Measurements from ENCODE around the gene POMGNT2. TPM values are rescaled to one million over a fixed set of nuclear protein-coding genes. Genes with fewer than 3 reads are reported as not detected.
A peak's percentile ranks its signal among the peaks of the same experiment; 100 is the strongest.

POMGNT2 gene
- 14.9 and 18.8 TPM in 2 replicates for total RNA-seq (2014; rRNA removed; shearing (Covaris generic))

DNA sequence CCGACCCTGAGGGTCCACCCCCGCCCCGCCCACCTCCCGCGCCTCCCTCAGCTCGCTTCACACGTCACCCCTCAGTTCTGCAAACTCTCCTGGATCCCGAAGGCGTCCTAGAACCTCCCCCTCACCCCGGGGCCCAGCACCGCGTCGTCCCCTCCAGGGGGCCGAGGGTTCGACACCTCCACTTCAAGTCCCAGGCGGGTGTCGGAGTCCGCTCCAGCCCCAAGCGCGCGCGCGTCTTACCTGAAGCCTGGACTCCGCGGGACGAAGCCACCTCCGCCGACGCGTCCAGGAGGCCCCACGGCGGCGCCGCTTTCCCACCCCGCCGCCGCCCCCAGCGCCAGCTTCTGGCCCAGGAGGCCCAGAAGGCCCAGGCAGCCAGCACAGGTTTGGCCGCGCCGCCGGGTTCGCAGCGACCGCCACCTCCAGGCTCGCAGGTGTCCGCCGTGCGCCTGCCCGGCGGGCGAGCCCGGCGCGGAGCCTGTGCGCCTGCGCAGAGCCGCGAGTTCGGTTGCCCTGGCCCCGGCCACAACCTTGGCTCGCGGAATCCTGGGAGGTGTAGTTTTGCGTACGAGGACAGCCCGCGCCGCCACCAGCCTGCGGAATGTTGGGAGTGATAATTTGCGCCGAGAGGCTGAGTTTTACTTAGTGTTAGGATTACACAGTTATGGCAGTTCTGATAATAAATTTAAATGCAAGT lies at the start of gene POMGNT2:
Gene POMGNT2, minus strand, starts transcription at position 484 of the 697 bp plus-strand sequence. CDS start 24,648 bp downstream, outside the sequence.
- peak; percentile 80 for DNase-seq (ENCODE audit: low read depth)

DNA sequence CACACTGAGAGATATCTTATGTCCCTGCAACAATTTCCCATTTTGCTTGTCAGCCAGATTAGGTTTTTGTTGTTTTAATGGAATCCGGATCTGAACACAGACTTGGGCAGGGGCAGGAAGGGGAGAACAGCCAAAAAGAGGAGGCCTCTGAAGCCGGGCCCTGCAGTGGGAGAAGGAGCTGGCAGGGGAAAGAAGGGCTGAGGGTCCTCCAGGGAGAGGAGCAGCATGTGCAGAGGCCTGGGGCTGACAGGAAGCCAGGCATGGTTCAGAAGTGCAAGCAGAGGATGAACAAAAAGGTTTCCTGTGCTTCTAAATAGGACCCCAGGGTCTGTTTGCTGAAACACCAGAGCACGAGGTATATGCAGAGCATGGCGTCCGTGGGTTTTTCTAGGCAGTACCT lies 49.1 kb upstream of the POMGNT2 start:
- DNase-seq (ENCODE audit: low read depth) = no peak

DNA sequence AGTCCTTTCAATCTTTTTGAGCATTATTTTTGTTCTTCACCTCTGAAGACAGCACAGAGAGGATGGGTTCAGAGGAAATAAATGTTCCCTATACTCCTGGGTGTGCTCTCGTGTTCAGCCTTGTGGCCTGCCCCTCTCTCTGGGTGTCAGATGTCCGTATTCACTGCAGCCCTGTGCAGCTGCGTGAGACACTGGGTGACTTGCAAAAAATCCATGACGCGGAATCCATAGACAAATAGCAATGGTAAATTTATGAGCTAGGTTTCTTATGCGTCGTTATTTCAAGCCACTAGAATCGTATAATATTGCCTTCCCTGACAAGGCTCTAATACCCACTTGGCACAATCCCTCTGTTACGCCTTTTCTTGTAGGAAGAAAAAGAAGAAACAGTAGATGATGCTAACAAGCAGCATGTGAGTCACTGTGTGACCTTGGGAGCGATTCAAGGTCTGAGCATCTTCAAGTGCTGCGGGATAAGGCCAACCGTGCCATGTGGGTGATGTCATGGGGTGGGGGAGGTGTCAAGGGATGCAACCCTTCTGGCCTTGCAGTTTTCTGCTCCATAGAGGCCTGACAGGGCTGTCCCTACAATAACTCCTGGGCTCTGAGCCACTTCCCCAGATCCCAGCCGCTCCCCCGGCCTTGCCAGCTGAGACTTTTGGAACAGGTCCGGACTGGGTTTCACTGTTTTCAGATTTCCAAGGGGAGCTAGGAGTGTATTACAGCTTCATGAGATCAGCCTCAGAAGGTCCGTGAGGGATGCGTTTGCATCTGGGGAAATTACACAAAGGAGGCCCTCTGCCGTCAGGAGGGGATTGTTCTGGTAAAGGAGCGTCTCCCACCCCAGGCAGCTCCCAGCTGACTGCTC lies 47.6 kb upstream of the POMGNT2 start:
- peak; percentile 27 for DNase-seq (ENCODE audit: low read depth)

DNA sequence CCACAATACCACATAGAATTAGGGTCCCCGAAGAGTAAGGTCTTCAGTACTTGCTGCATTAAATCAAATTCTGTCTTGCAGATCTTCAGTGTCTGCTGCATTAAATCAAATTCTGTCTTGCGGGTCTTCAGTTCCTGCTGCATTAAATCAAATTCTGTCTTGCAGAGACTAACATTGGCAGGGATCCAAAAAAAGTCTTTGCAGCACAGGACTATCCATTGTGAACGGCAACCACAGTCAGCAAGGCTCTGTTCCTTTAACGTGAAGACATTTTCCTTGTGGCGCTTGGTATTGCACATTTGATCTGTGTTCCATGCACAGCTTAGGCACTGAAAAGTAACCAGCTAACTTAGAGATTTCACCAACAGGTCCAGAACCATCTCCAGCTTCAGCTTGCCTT lies 46.8 kb upstream of the POMGNT2 start:
- DNase-seq (ENCODE audit: low read depth) = no peak

DNA sequence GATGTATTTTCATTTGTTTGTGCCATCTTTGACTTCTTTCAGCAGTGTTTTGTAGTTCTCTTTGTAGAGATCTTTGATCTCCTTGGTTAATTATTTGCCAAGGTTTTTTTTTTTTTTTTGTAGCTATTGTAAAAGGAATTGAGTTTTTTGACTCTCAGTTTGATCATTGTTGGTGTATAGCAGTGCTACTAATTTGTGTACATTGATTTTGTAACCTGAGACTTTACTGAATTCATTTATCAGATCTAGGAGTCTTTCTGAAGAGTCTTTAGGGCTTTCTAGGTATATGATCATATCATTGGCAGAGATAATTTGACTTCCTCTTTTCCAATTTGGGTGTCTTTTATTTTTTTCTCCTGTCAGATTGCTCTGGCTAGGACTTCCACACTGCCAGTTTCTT lies 42.2 kb upstream of the POMGNT2 start:
- DNase-seq (ENCODE audit: low read depth) = no peak

DNA sequence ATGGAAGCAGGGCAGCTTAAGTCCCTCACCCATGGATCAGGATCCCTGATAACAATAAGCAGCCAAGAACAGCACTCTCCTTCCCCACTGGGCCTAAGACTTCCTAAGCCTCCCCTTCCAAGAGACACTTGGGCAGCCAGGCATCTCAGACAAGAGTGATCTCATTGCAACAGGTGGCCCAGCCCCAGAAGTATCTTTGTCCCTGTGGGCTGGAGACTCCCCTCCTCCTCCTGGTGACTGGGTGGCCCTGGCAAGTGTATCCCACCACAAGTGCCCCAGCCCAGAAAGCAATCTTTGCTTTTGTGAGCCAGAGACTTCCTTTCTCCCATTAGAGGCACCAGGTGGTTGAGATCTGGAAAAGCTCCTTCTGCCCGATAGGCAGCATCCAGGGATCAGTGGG lies 40.7 kb upstream of the POMGNT2 start:
- no peak for DNase-seq (ENCODE audit: low read depth)

DNA sequence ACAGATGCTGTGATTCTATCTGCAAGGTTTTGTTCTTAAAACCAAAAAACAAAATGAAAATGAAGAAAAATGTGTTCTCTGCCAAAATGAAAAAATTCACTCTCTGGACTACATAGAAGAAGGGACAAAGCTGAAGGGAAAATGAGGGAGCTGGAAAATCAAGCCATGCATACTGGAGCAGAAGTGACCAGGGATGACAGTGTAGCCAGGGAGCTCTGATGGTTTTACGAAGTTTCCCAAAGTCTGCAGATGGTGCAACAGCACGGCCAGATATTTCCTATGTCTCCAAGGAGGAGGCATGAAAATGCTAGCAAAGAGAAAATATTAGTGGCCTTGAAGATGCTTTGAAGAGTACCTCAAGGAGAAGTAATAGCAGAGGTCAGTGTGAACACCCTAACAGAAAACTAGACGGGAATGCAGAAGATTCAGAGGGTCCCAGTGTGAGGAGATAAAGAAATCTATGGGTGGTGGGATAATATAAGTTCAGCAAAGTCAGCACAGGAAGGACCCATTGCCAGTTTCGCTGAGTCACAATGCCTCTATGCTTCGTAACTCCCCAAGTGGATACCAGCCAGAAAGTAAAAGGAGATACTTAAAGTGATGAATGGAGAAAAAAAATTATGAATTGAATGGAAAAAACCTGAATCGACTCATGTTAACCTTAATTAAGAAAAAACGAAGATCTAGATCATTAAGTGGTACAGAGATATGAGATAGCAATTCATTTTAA lies 39.0 kb upstream of the POMGNT2 start:
- DNase-seq (ENCODE audit: low read depth) = peak; percentile 69

DNA sequence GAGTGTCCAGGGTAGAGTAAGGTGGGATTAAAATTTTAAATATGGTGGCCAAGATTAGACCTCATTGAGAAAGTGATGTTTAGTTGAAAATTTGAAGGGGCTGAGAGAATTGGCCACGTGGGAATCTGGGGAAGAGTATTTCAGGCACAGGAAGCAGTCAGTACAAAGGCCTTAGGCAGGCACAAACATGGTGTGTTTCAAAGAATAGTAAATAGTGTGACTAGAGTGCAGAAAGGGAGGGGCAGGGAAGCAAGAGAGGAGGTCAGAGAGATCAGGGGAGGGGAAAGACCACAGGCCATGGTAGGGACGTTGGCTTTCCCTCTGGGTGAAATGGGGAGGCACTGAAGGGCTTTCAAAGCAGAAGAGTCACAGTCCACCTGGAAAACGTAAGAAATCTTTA lies 36.6 kb upstream of the POMGNT2 start:
- DNase-seq (ENCODE audit: low read depth) = no peak

DNA sequence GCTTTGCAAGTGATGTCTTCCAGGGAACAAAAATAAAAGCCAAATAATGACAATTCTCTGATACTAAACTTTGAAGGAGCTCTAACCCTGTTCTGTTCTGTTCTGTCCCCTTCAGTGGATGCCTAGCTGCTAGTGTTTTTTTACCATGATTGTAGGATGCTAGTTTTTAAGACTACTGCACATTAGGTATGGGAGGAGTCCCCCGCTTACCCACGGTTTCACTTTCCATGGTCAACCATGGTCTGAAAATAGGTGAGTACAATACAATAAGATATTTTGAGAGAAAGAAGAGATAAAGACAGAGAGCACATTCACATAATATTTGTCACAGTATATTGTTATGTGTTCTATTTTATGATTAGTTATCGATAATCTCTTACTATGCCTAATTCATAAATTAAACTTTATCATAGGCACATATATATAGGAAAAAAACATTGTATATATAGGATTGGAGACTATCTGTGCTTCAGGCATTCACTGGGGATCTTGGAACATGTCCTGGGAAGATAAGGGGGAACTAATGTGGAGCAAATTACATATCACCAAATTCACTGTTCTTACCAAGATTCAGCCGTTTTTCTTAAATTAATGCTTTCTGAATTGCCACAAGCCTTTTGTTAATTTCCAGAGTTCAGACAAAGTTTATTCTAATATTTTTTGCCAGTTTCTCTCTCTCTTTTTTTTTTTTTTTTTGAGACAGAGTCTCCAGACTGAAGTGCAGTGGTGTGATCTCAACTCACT lies 32.8 kb upstream of the POMGNT2 start:
- no peak for DNase-seq (ENCODE audit: low read depth)

DNA sequence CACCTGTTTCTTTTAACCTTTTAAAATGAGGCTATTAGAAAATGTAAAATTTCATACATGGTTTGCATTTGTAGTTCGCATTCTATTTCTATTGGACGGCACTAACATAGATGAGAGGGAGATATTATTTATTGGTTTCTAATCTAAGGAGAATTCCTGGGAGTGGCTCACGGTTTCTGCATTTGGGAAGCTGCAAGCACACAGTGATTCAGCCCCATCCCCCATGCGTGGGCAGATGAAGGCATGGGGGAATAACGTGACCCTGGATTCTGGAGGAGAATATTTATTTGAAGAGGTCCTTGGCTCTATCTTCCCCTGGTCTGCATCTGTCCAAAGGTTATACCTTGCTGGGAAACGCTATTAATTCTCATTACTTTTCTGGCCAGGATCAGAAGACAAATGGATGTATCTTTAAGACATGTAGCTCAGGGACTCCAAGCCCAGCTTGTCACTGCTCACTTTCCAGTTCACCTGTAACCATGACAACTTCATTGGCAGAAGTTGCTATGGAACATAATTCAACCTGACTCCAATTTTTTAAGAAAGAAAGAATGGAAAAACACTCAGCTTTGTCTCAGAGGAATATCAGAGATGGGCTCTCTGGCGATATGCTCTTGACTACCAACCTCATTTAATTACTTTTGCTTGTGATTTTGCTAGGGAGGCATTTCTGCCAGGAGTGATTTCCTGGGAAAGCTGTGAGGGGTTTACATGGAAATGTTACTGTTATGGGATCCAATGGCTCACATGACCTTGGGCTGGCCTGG lies 27.2 kb upstream of the POMGNT2 start:
- DNase-seq (ENCODE audit: low read depth) = no peak

DNA sequence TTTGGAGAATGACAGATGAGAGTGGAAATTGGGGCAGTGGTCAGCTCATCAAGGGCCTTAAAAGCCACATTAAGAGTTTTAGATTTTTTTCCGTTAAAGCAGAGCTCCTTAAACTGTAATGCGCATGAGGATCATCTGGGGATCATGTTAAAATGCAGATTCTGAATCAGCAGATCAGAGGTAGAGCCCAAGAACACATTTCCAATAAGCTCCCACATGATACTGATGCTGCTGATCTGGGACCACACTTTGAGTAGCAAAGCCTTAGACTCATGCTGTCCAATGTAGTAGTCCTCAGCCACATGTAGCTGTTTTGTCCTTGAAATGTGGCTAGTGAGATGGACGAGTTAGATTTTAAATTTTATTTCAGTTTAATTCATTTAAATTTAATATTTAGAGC lies 26.3 kb upstream of the POMGNT2 start:
- DNase-seq (ENCODE audit: low read depth) = no peak

DNA sequence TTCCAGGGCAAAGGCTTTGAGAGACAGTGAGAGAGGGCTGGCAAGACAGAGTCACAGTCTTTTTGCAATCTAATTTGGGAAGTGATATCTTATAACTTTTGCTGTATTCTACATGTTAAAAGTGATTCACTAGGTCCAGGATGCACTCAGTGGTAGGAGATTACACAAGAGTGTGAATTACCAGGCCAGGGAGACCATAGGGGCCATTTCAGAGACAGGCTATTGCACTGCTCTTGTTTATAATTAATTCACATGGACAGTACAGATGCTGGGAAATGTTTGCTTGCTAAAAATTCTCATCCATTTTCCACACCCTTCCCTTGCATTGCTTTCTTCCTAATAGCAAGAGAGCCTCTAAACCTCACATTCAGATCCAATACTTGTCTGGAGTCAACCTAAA lies 22.6 kb upstream of the POMGNT2 start:
- no peak for DNase-seq (ENCODE audit: low read depth)

DNA sequence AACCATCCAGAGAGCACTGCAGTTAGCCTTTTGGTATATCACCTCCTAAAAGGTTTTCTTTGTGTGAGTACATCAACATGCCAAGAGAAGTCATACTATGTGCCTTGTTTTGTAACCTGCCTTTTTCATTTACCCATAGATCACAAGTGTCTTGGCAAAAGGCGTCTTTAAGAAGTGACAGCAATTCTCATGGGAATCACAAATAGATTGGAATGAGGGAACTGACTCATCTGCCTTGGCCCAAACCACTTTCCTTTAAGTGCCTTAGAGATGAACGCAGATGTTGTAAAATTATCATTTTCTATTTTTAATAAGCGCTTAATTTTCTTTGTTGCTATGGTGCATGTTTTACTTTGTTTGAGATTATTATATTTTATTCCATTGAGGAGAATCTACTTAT lies 20.7 kb upstream of the POMGNT2 start:
- no peak for DNase-seq (ENCODE audit: low read depth)

DNA sequence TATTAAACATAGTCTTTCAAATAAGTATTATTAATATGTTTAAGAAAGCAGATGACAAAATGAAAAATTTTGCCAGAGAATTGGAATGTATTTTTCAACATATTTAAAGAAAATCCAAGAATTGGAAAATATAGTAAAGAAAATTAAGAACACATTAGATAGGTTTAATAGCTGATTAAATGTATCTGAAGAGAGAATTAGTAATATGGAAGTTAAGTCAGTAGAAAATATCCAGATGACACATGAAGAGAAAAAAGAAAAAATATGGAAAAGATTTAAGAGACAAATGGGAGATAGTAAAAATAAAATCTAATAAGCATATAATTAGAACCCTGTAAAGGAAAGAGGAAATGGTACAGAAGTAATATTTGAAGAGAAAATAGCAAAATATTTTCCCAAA lies 18.0 kb upstream of the POMGNT2 start:
- DNase-seq (ENCODE audit: low read depth) = no peak

DNA sequence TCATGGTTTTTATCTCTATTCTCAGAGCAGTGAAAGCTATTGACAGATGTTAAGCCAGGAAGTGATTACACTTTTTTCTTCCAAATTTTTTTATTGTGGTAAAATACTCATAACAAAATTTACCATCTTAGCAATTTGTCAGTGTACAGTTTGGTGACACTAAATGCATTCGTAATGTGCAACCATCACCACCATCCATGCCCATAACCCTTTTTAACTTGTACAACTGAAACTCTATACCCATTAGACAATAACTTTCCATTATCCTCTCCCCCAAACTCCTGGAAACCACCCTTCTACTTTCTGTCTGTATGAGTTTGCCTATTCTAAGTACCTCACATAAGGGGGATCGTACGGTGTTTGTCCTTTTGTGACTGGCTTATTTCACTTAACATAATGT lies 15.1 kb upstream of the POMGNT2 start:
- DNase-seq (ENCODE audit: low read depth) = no peak

DNA sequence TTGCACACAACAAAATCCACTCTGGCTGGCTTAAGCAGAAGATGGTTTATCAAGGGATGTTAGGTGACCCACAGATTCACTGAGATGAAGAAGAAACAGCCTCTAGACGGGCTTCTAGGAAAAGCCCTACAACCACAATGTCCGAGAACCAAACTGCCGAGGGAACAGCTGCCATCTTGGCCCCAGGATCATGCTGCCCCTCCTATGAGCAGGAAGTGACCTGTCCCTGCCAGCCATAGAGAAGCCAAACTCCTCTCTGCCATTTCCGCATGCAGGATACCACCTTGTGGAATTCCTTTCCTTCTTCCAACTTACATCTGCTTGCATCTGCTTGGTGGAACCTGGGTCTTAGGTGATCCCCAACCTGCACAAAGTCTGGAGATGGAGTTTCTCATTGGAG lies 11.4 kb upstream of the POMGNT2 start:
- DNase-seq (ENCODE audit: low read depth) = no peak

DNA sequence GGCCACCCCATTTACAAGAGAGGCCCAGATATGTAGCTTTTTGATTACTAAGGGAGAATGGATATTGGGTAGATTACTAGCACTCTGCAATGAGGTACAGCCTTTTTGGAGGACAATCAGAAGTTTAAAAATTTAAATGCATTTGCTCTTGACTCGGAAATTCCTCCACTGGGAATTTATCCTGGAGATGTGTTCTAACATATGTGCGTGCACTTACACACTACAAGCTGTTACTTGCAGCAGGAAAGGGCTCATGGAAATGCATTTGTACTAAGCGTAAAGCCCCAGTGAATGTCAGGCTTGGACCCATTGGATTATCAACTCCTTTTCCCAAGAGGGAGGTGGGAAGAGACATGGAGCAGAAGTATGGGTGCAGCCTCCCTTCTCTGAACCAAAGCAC lies 7.8 kb upstream of the POMGNT2 start:
- no peak for DNase-seq (ENCODE audit: low read depth)

DNA sequence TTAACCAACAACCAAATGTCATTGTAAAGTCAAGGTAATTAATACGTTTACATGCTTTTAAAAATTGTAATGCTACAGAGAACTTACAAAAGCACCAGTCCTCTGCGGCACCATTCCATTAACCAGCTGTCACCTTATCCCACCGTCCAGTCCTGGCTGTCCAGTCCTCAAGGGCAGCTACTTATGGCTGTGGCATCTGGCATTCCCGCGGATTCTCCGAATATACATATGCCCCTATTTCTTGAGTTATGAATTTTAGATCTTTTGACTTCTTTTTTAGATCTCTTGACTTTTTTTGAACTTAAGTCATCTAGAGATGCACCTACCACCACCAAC lies 382 bp upstream of the POMGNT2 start:
- no peak for DNase-seq (ENCODE audit: low read depth)

DNA sequence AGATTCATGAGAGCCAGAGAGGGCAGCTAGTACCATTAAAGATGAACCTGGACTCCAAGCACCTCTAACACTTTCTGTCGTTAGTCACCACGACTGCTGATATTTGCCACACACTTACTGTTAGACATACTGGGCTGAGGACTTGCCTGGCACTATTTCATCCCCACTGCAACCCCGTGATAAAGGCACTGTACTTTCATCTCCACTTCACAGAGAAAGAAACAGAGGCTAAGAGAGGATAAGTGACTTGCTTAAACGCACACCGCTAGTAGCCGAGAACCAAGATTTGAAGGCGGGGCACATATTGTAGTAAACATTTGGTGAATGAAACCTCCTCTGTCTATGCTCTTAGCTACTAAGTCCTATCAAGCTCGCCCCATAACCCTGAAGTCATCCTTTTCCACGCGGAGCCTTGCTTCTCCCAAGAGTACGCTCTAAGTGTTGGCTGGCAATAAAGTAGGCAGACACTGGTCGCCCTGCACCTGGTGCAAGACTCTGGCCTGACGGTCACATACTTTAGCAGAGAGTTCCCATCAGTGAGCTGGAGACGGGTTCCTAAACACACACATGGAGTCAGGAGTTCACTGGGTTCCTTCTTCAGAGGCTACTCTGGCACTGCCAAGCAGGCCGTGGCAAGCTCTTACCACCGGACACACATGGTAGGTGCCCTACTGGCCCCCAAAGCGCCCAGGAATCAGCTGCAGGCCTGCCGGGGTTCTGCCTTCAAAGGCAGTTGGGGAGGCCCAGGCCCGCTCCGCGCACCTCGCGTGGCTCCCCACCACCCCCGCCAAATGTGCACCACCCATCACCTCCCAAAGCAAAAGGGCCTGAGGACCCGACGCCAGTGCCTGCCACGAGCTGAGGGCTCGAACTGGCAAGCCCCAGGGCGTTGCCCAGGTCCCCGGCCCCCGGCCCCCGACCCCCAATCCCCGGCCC lies 951 bp downstream of the POMGNT2 start:
- DNase-seq (ENCODE audit: low read depth) = no peak

DNA sequence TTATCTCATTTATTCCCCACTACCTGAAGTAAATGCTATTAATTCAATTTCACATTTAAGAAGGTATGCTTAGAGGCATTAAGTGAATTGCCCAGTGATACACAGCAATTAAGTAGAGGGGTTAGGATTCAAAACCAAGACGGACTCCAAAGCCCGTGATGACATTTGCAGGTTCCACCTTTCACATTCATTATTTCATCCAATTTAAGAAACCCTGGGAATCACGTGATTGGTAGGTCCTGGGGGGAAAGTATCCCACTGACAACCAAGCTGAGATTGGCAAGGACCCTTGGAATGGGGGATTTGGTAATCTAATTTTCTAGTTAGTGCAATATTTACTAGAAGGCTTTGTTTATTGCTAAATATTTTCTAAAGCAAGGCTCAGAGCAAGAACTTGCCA lies 1.8 kb downstream of the POMGNT2 start:
- no peak for DNase-seq (ENCODE audit: low read depth)
